ENCODE results near the gene ESRRG.

- TF ChIP-seq GATA3 (IDR thresholded peaks at IDR 0.05; ENCODE audit: low read depth, low read length) (no peak), GATA2 (IDR thresholded peaks at IDR 0.05; ENCODE audit: low read depth, low read length) (no peak)
Measured at GRCh38 chr1:216686860-216687766, 36.1 kb downstream of the ESRRG start.

Measured in SH-SY5Y (cell line).